ENCODE results near the gene SH3RF3. TPM values are rescaled to one million over a fixed set of nuclear protein-coding genes. Genes with fewer than 3 reads are reported as not detected.

The SH3RF3 gene
- polyA plus RNA-seq, 1 of the 3 experiments (the other 2 are of a cell fraction), result 1.9 TPM

GRCh38 chr2:109418716-109419115 lies 289.7 kb downstream of the SH3RF3 start (continued):
- TF ChIP-seq USF1 (IDR thresholded peaks at IDR 0.05; ENCODE audit: borderline replicate concordance, low read depth), result no peak

- Histone ChIP-seq H3K4me2 (peak overlapping the region; percentile 42), H3K79me2 (ENCODE audit: insufficient read depth) (no peaks in the 10 kb centered on the region), H3K36me3 (replicated peaks in 1 of 2; ENCODE audit: control insufficient read depth in 1 of 2, insufficient read depth in 2 of 2, low read length in 1 of 2) (no peaks in the 10 kb centered on the region), H2AFZ (ENCODE audit: low read depth) (no peak overlapping the region), H3F3A (replicated peaks; ENCODE audit: insufficient read depth) (peaks cover 16% of the 10 kb centered on the region), H3K9ac (no peak overlapping the region), H3K9me2 (no peaks in the 10 kb centered on the region), H3K27me3 (ENCODE audit: insufficient read depth) (no peaks in the 10 kb centered on the region), H4K20me1 (ENCODE audit: insufficient read depth) (peaks cover 5% of the 10 kb centered on the region; the same call in 1 of the 2 replicates), H3K4me1 (ENCODE audit: control insufficient read depth in 1 of 2, insufficient read depth in 2 of 2, low read depth in 1 of 2, low read length in 1 of 2) (peaks cover 9 to 11% of the 10 kb centered on the region in 2 experiments; a peak in 2 of 4 replicates), H3K9me3 (no peaks in the 10 kb centered on the region), H3K27ac (ENCODE audit: low read depth in 2 of 2, low read length in 1 of 2) (no peak overlapping the region), H3K4me3 (ENCODE audit: low read depth in 2 of 2, low read length in 1 of 2) (no peak overlapping the region)
- 90% methylated on average over 8 of the region's 15 CpGs for WGBS (ENCODE audit: low lambda C conversion rate)
- POLR2A ChIA-PET, result no interaction called here
- CTCF ChIA-PET, result interaction anchor here (1.0 to 1.7 kb wide), 5 partner anchors 10 to 317 kb away, joined by 3 to 5 read pairs (median 4); no protein-coding TSS in a partner anchor
- no peak for DNase-seq
- TF ChIP-seq ELF1 (IDR thresholded peaks at IDR 0.05) (no peak), TAF1 (IDR thresholded peaks at IDR 0.05; ENCODE audit: borderline replicate concordance, low read depth, low read length) (no peak), MEF2A (IDR thresholded peaks at IDR 0.05; ENCODE audit: borderline replicate concordance, low read depth) (no peak), IRF3 (IDR thresholded peaks at IDR 0.05; ENCODE audit: low read depth, low read length) (no peak), USF2 (IDR thresholded peaks at IDR 0.05; ENCODE audit: borderline replicate concordance, low read depth, low read length) (no peak), GATA2 (CRISPR knock-in tag; IDR thresholded peaks at IDR 0.05) (no peak), REST (IDR thresholded peaks at IDR 0.05; ENCODE audit: low read depth, low read length) (no peak), GABPA (IDR thresholded peaks at IDR 0.05; ENCODE audit: low read depth) (no peak), NRF1 (IDR thresholded peaks at IDR 0.05; ENCODE audit: low read depth, low read length) (no peak), YY1 (IDR thresholded peaks at IDR 0.05; ENCODE audit: low read depth) (no peak), RFX5 (IDR thresholded peaks at IDR 0.05; ENCODE audit: low read length) (no peak), MAX (IDR thresholded peaks at IDR 0.05; ENCODE audit: low read depth) (no peak), FOXM1 (IDR thresholded peaks at IDR 0.05; ENCODE audit: low read depth) (no peak), ZBTB33 (IDR thresholded peaks at IDR 0.05; ENCODE audit: borderline replicate concordance, low read depth) (no peak), SMC3 (IDR thresholded peaks at IDR 0.05; ENCODE audit: low read depth, low read length) (no peak), FOSL2 (IDR thresholded peaks at IDR 0.05; ENCODE audit: borderline replicate concordance, low read depth) (no peak)
Observed at GRCh38 chr2:109419171-109419756, 290.3 kb downstream of the SH3RF3 start.

Measured in SK-N-SH (cell line).